NCI-H2107 treated with DMSO at 0.1 percent for 48 hours (cell line): ENCODE data around the gene HFM1.
A peak's percentile ranks its signal among the peaks of the same experiment; 100 is the strongest.

Experiments
- DNase-seq: peaks from one replicate; lab custom pipeline; 2025; ENCODE audit not compliant: unreplicated experiment; lab: John Stamatoyannopoulos, UW

HFM1 gene

GRCh38 chr1:91278754-91279153, 125.9 kb downstream of the HFM1 start:
- DNase-seq, result peak; percentile 10

GRCh38 chr1:91273875-91274274, 130.8 kb downstream of the HFM1 start:
- DNase-seq, result no peak

DNA sequence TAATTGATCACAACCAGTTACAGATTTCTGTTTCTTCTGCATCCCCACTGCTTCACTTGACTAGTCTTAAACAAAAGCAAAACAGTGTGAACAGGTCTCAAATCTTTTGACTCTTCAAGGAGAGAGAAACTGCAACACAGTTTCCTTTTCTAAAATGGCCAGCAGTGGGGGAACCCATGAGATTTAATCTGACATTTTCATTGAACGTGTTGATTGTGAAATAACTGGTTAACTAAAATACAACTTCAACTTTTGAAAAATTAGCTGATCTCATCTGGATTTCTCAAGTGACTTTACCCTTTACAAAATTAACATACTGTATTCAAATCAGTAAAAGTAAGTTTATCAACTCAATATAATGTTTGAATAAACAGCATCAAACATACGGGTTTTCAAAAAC, 143.0 kb downstream of the HFM1 start:
- DNase-seq, result no peak

DNA sequence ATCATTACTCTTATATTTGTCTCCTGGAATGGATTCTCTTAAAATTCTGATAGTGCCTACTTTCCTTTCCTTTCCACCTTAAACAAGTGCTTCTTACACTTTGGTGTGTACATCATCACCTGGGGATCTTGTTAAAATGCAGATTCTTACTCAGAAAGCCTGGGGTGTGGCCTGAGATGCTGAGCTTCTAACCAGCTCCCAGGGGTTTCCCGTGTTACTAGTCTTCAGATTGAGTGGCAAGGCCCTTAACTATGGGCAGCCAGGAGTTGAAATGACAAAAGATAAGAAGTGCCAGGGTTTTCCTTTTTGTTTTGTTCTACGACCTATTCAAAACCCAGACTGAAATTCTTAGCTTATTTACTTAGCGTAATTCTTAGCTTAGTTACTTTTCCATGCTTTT, 159.2 kb downstream of the HFM1 start:
- DNase-seq, result no peak

GRCh38 chr1:91244737-91245136, 159.9 kb downstream of the HFM1 start:
- no peak for DNase-seq

DNA sequence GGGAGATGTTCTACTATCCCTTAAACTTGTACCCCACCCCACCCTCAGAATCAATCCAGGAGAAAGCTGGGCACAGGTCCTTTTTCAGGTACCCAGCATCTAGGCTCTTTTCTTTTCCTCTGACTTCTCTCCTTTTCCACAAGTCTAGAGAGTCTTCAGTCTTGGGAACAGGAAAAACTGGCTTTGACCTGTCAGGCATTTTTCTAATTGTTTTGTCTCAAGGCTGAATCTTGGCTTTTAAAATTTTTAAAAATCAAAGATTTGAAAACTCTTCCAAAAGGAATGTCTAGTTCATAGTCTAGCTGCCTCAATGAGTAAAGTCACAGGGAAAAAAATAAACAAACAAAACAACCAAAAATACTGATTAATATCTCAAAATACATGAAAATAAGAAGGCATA, 161.5 kb downstream of the HFM1 start:
- no peak for DNase-seq

DNA sequence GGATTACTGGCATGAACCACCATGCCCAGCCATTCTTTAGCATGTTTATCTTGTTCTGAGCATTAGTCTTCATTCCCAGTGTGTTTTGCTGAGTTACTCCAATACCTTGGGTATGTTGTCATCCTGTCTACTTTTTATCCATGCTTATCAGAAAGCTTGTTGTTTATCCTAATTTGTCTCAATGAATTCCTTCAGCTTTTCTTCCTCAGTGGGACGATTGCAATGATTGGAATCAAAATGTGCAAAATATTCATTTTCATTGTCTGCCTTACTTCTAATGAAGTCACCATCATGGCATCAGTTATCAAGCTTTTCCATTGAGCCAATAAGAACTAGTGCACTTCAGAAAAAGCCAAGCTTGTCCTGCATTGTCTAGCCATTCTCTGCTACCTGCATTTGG, 170.5 kb downstream of the HFM1 start:
- no peak for DNase-seq

- DNase-seq, result no peak
Observed at GRCh38 chr1:91226741-91227140, 177.9 kb downstream of the HFM1 start.

DNA sequence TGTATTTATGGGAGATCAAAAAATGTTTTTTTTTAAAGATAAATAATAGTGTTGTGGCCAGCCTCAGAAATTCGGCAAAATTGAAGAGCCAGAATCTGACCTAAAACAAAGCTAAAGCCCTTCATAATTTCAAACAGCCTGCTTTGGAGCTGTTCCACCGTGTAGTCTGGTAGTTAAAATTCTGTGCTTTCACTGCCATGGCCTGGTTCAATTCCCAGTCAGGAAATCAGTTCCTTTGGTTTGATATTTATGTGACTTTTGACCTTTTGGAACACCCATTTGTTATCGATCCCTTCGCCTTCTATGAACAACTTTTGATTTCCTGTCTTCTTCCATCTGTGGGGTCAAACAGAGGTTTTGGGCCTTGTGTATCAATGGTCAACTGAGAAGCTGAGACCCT, 179.8 kb downstream of the HFM1 start:
- no peak for DNase-seq

GRCh38 chr1:91221017-91221416, 183.6 kb downstream of the HFM1 start:
- DNase-seq, result no peak

- DNase-seq, result no peak
Observed at GRCh38 chr1:91217911-91218310, 186.7 kb downstream of the HFM1 start.
